NK-92 (cell line): ENCODE results near the gene SAA1.
"Not testable (repeated sequence)": the region's sequence is repeated elsewhere in the genome, so short reads cannot be mapped to it uniquely, and the experiment has no call there.

Experiments used
- DNase-seq: peaks from one replicate; lab custom pipeline; 2025; ENCODE audit not compliant: unreplicated experiment; lab: John Stamatoyannopoulos, UW

Gene SAA1

DNA sequence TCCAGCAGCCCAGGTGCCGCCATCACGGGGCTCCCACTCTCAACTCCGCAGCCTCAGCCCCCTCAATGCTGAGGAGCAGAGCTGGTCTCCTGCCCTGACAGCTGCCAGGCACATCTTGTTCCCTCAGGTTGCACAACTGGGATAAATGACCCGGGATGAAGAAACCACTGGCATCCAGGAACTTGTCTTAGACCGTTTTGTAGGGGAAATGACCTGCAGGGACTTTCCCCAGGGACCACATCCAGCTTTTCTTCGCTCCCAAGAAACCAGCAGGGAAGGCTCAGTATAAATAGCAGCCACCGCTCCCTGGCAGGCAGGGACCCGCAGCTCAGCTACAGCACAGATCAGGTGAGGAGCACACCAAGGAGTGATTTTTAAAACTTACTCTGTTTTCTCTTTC is at the start of gene SAA1:
SAA1 (plus strand) TSS at position 316 of the 400 bp plus-strand sequence. CDS start 624 bp downstream, outside the sequence.
- no peak for DNase-seq

- no peak for DNase-seq
These were observed 44.7 kb upstream of the SAA1 start for GRCh38 chr11:18221274-18221876.

DNA sequence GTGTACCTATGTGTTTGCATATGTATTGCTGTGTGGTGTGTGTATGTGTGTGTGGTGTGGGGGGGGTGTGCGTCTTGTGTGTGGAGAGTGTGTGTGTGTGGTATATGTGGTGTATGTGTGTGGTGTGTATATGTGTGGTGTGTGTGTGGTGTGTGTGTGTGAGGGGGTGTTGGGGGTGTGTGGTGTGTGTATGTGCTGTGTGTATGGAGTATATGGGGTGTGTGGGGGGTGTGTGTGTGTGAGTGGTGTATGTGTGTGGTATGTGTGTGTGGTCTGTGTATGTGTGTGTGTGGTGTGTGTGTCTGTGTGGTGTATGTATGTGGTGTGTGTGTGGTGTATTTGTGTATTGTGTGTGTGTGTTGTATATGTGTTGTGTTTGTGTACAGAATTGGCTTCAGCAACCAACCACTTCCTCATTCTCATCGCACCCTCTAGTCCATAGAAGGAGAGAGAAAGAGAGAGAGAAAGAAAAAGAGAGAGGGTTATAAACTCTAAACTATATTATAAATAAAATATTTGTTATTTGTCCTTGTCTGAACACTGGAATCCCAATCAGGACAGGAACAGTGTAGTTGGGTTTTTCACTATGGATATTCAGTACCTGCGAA is 43.1 kb upstream of the SAA1 start:
- no peak for DNase-seq

DNA sequence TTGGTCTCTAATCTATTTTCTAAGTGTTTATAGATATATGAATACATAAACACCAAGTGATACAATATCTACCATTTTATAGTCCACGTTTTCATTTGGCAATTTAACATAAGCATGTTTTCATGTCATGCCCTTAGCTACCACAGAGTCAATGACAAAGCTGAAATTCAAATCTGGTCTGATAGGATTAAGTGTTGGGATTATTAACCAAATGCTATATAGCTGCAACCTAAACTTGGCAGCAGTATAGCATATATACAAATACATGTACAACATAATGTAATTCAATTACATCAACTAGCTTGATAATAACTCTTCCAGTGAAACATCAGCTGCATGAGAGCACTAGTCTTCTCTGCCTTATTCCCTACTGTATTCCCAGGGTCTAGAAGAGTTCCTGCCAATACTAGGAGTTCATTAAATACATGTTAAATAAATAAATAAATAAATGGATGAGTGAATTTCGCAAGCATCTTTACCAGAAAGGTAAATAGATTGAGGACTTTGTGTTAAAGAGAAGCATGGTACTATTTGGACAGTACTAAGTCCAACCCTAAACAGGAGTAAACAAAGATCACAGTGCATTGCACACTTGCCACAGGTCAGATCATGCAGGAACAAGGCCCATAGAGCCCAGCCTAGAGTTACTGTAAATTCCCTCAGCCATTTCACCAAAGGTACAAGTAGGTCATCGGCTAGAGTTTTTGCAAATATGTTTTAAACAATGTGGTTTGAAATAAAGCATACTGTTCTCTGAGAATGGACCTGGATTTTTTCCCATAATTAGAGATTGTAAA is 42.3 kb upstream of the SAA1 start:
- DNase-seq: no peak

- no peak for DNase-seq
These were observed 40.2 kb upstream of the SAA1 start for GRCh38 chr11:18225913-18226312.

GRCh38 chr11:18229501-18229900 is 36.6 kb upstream of the SAA1 start:
- no peak for DNase-seq

GRCh38 chr11:18230859-18231258 is 35.2 kb upstream of the SAA1 start:
- no peak for DNase-seq

- no peak for DNase-seq
These were observed 32.2 kb upstream of the SAA1 start for GRCh38 chr11:18233912-18234311.

DNA sequence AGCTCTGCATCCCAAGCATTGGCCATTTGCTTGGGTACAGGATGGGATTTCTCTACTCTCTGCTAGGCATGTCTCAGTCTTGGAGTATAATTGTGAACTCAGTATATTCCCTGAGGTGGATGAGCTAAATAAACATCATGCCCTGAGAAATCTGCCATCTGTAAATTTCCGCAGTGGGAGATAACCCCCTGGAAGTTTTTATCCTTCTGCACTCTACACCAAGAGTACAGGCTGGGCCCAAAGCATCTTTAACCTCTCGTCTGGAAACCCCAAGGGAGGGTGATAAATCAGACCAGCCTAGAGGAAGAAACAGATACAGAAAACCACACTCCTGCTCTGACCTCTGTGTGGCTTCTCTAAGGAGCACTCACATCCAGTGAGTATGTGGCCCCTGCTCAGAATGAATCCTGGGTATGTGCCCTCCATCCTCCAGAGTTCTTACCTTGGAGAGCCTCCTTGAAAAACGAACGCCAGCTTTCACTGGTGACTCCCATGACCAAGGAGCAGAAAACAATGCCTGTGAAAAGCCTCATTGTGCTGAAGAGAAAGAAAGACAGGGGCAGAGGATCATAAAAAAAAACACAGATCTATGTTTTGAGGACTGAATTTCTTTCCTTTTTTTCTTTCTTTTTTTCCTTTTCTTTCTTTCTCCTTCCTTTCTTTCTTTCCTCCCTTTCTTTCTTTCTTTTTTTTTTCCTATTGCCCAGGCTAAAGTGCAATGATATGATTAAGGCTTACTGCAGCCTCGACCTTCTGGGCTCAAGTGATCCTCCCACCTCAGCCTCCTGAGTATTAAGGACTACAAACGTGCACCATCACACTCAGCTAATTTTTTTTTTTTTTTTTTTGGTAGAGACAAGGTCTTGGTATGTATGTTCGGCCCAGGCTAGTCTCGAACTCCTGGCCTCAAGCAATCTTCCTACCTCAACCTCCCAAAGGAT is 30.4 kb upstream of the SAA1 start:
- DNase-seq: no peak

GRCh38 chr11:18236664-18237356 is 29.3 kb upstream of the SAA1 start, which contains the start of gene SAA4:
TSS of gene SAA4 (minus strand) at chr11:18236802. CDS start at chr11:18235926, 876 bp downstream.
- no peak for DNase-seq

DNA sequence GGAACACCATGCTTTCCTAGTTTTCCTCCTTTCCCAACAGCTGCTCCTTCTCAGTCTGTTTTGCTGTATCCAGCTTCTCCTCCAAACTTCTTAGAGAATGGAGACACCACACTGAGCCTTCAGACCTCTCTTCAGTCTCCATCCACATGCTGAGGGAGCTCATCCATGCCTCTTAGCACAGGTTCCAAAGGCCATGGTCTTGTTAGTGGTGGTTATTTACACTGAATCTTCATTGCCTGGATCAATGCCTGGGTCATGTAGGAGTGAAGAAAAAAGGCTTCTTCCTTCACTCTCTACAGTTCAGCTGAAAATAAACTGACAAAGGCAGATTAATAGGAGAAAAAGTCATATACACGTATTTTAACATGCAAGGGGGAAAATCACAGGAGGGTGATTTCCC is 26.4 kb upstream of the SAA1 start:
- no peak for DNase-seq

DNA sequence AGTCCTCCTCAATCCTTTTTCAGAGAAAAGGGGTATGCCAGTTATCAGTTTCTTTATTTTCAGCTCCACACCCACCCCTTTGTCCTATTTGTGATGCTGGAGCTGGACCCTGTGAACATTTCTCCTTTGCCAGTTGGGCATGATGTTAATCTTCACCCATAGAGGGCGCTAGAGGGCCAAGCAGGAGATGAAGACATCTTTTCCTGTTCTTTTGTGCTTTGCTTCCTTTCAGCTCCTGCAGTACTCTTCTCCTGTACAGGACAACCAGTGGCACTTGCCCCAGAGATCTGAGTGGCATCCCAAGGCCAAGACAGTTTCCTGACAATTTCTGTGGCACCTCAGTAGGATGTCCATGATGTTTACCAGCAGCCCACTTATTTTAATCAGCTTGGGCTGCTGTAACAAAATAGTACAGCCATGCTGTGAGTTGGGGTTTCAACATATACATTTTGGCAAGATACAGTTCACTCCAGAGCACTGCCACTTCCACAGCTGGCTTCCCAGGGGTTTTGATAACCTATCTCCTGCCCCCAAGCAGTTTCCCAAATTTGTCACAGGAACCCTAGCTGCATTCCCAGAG is 22.2 kb upstream of the SAA1 start:
- DNase-seq: no peak

DNA sequence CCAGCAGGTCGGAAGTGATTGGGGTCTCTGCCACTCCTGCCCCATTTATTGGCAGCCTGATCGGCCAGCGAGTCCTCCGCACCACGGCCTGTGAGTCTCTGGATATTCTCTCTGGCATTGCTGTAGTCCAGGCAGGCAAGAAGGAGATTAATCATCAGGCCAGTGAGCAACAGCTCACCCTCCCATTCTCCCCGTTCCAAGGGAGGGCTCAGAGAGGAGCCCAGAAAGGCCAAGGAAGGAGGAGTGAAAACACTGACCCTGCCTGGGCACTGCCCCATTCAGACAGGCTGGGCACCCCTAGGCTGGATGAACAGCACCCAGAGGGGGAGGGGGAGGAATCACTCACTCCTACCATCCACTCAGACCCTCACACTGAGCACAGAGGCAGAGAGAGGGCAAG is 20.7 kb upstream of the SAA1 start:
- DNase-seq: no peak

DNA sequence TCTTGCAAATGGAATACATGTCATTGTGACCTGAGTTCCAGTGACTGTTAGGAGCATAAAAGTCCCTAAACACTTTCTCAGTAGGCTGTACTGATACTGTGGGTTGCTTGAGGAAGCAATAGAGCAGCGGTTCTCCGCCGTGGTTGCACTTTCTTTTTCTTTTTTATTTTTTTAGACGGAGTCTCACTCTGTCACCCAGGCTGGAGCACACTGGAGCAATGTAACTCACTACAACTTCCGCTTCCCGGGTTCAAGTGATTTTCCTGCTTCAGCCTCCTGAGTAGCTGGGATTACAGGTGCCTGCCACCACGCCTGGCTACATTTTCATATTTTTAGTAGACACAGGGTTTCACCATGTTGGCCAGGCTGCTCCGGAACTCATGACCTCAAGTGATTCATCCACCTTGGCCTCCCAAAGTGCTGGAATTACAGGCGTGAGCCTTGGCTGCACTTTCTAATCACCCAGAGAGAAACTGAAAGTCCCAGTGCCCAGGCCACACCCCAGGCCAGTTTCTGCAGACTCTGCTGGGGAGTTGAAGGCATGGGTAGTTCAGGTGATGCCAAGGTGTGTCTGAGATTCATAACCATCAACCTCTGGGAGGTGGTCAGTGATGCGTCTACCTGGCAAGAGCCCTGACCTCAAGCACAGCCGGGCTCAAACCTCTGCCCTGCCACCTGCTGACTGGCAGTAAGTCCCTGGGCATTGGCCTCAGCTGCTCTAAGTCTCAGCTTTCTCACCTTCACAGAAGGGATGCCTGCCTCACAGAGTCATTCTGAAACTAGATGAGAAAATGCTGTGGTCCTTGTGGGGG is 19.5 kb upstream of the SAA1 start:
- DNase-seq: not testable (repeated sequence)

DNA sequence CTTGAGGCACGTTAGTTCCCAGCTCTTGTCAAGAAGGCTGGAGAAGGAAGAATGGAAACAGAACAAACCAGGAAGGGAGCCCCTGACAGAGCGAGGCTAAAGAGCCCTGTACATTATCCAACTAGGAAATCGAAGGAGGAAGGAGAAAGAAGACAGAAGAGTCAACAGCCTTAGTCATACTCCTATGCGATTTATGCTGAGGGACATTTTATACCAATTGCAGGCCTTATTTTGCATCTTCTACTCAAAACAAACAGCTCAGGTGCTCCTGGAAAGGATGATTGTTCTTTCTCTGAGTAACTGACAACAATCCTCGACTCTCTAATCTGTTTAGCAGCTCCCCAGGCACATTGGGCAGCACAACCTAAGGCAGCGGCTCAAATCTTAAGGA is 18.9 kb upstream of the SAA1 start:
- DNase-seq: not testable (repeated sequence)

DNA sequence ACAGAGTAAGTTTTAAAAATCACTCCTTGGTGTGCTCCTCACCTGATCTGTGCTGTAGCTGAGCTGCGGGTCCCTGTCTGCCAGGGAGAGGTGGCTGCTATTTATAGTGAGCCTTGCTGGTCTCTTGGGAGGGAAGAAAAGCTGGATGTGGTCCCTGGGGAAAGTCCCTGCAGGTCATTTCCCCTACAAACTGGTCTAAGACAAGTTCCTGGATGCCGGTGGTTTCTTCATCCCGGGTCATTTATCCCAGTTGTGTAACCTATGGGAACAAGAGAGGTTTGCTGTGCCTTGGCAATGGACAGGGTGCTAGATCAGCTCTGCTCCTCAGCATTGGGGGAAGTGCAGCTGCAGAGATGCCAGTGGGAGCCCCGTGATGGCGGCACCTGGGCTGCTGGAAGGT is 17.5 kb upstream of the SAA1 start, which contains the start of gene SAA2:
SAA2 (minus strand) TSS at position 108 of the 400 bp plus-strand sequence. CDS start 657 bp downstream, outside the sequence.
- no peak for DNase-seq

DNA sequence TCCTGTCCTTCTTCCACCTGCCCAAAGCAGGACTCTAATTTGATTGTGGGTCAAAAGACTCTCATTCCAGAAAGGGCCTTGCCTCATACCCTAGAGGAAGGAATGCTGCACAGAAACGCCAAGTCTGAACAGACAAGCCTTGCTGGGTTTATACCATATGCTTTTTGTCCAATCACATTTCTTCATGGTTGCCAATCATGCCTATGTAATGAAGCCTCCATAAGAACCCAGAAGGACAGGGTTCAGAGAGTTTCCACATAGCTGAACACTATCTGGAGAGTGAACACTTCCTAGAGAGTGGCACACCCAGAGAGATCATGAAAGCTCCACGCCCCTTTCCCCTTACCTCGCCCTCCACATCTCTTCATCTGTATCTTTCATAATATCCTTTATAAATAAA is 12.8 kb upstream of the SAA1 start:
- no peak for DNase-seq

GRCh38 chr11:18253778-18254338 is 12.2 kb upstream of the SAA1 start:
- no peak for DNase-seq
